ENCODE data around the gene PLXDC2. TPM values are rescaled to one million over a fixed set of nuclear protein-coding genes. Genes with fewer than 3 reads are reported as not detected.

PLXDC2 gene
- total RNA-seq, 1 experiment from 2014 or later: not detected

- Mint-ChIP-seq H3K4me1 (ENCODE audit: low read depth, unreplicated experiment) (no peaks in the 10 kb centered on the region), H3K27me3 (ENCODE audit: unreplicated experiment) (no peaks in the 10 kb centered on the region), H3K36me3 (ENCODE audit: insufficient read depth, unreplicated experiment) (no peaks in the 10 kb centered on the region), H3K27ac (ENCODE audit: unreplicated experiment) (no peak overlapping the region), H3K4me3 (ENCODE audit: low read depth, unreplicated experiment) (no peak overlapping the region), H3K9me3 (ENCODE audit: low read depth, unreplicated experiment) (peaks cover 13% of the 10 kb centered on the region)
- TF ChIP-seq, protein P1, sequence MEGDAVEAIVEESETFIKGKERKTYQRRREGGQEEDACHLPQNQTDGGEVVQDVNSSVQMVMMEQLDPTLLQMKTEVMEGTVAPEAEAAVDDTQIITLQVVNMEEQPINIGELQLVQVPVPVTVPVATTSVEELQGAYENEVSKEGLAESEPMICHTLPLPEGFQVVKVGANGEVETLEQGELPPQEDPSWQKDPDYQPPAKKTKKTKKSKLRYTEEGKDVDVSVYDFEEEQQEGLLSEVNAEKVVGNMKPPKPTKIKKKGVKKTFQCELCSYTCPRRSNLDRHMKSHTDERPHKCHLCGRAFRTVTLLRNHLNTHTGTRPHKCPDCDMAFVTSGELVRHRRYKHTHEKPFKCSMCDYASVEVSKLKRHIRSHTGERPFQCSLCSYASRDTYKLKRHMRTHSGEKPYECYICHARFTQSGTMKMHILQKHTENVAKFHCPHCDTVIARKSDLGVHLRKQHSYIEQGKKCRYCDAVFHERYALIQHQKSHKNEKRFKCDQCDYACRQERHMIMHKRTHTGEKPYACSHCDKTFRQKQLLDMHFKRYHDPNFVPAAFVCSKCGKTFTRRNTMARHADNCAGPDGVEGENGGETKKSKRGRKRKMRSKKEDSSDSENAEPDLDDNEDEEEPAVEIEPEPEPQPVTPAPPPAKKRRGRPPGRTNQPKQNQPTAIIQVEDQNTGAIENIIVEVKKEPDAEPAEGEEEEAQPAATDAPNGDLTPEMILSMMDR (IDR thresholded peaks at IDR 0.05; ENCODE audit: unreplicated experiment): no peak
- BruUV-seq (replicated peaks): no TSS peak
- CTCF ChIA-PET: no interaction called here
- intact Hi-C loops (cut with micrococcal nuclease; ENCODE audit: unreplicated experiment): no loop called here
- no peak for DNase-seq
Measured at GRCh38 chr10:19933772-19934171, 117.5 kb downstream of the PLXDC2 start.

GRCh38 chr10:19935176-19935575, 118.9 kb downstream of the PLXDC2 start:
- TF ChIP-seq, protein P1 (IDR thresholded peaks at IDR 0.05; ENCODE audit: unreplicated experiment): no peak
- intact Hi-C loops (cut with micrococcal nuclease; ENCODE audit: unreplicated experiment): no loop called here
- no peaks in the 10 kb centered on the region for H3K27me3 Mint-ChIP-seq (ENCODE audit: unreplicated experiment)
- no peak overlapping the region for H3K4me3 Mint-ChIP-seq (ENCODE audit: low read depth, unreplicated experiment)
- no peaks in the 10 kb centered on the region for H3K4me1 Mint-ChIP-seq (ENCODE audit: low read depth, unreplicated experiment)
- no peak overlapping the region for H3K27ac Mint-ChIP-seq (ENCODE audit: unreplicated experiment)
- H3K9me3 Mint-ChIP-seq (ENCODE audit: low read depth, unreplicated experiment): peaks cover 13% of the 10 kb centered on the region
- H3K36me3 Mint-ChIP-seq (ENCODE audit: insufficient read depth, unreplicated experiment): no peaks in the 10 kb centered on the region
- CTCF ChIA-PET: no interaction called here
- BruUV-seq (replicated peaks): no TSS peak
- no peak for DNase-seq

DNA sequence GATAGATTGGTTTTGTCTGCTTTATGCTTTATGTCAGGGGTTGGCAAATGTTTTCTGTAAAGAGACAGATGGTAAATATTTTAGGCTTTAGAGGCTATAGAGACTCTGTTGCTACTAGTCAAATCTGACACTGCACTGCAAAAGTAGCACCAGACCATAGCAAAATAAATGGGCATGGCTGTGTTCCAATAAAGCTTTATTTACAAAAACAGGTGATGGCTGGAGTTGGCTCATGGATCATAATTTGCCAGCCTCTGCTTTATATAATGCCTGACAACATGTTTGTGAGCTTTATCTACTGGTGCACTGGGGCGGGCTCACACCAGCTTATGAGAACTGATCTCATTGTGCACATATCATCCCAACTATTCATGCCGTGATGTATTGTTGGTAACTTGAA, 120.1 kb downstream of the PLXDC2 start:
- Mint-ChIP-seq H3K27me3 (ENCODE audit: unreplicated experiment) (no peaks in the 10 kb centered on the region), H3K4me1 (ENCODE audit: low read depth, unreplicated experiment) (no peaks in the 10 kb centered on the region), H3K36me3 (ENCODE audit: insufficient read depth, unreplicated experiment) (no peaks in the 10 kb centered on the region), H3K9me3 (ENCODE audit: low read depth, unreplicated experiment) (peaks cover 13% of the 10 kb centered on the region), H3K4me3 (ENCODE audit: low read depth, unreplicated experiment) (no peak overlapping the region), H3K27ac (ENCODE audit: unreplicated experiment) (no peak overlapping the region)
- TF ChIP-seq, protein P1 (IDR thresholded peaks at IDR 0.05; ENCODE audit: unreplicated experiment): no peak
- intact Hi-C loops (cut with micrococcal nuclease; ENCODE audit: unreplicated experiment): no loop called here
- CTCF ChIA-PET: no interaction called here
- no peak for DNase-seq
- no TSS peak for BruUV-seq (replicated peaks)

GRCh38 chr10:19937989-19938388, 121.8 kb downstream of the PLXDC2 start:
- peaks cover 10% of the 10 kb centered on the region for H3K9me3 Mint-ChIP-seq (ENCODE audit: low read depth, unreplicated experiment)
- no TSS peak for BruUV-seq (replicated peaks)
- no peaks in the 10 kb centered on the region for H3K36me3 Mint-ChIP-seq (ENCODE audit: insufficient read depth, unreplicated experiment)
- CTCF ChIA-PET: no interaction called here
- no peak for DNase-seq
- no peaks in the 10 kb centered on the region for H3K4me1 Mint-ChIP-seq (ENCODE audit: low read depth, unreplicated experiment)
- H3K27ac Mint-ChIP-seq (ENCODE audit: unreplicated experiment): no peak overlapping the region
- no peak overlapping the region for H3K4me3 Mint-ChIP-seq (ENCODE audit: low read depth, unreplicated experiment)
- TF ChIP-seq, protein P1 (IDR thresholded peaks at IDR 0.05; ENCODE audit: unreplicated experiment): no peak
- no peaks in the 10 kb centered on the region for H3K27me3 Mint-ChIP-seq (ENCODE audit: unreplicated experiment)
- intact Hi-C loops (cut with micrococcal nuclease; ENCODE audit: unreplicated experiment): no loop called here

Data from Calu3 (cell line).